ENCODE measurements around the gene MRPL23. TPM values are rescaled to one million over a fixed set of nuclear protein-coding genes. Genes with fewer than 3 reads are reported as not detected.

The MRPL23 gene
- total and polyA plus RNA-seq, 2 donors (not counting 3 experiments of a cell fraction or from before 2014, with no cell fraction given): 72.7 to 222 TPM

- dilution Hi-C loops (cut with MboI; ENCODE audit: extremely low pct_ligation_motif_present, low sequenced_read_pairs): no loop called here
- POLR2A ChIA-PET: no interaction called here
- no TSS peak for BruUV-seq (replicated peaks)
- Histone ChIP-seq H3K4me3 (replicated peaks in 1 of 3; ENCODE audit: insufficient read depth in 1 of 3, low read depth in 1 of 3, low read length in 3 of 3) (no peak overlapping the region), H4K20me1 (replicated peaks; ENCODE audit: control insufficient read depth, extremely low read depth, insufficient read depth, low read length) (no peaks in the 10 kb centered on the region), H3K27ac (ENCODE audit: insufficient read depth, low read depth, low read length) (no peak overlapping the region), H3K9ac (replicated peaks; ENCODE audit: extremely low read depth, insufficient read depth, low read length) (no peak overlapping the region), H3K79me2 (ENCODE audit: control insufficient read depth, insufficient read depth, low read length) (no peaks in the 10 kb centered on the region), H3K4me1 (ENCODE audit: control insufficient read depth, extremely low read depth, insufficient read depth, low read length) (no peaks in the 10 kb centered on the region), H3K36me3 (ENCODE audit: control insufficient read depth in 2 of 2, extremely low read depth in 1 of 2, insufficient read depth in 2 of 2, low read length in 2 of 2) (no peaks in the 10 kb centered on the region), H3K9me3 (replicated peaks; ENCODE audit: control insufficient read depth, insufficient read depth, low read length) (no peaks in the 10 kb centered on the region), H3K4me2 (ENCODE audit: insufficient read depth, low read length) (no peak overlapping the region), H3K9me1 (replicated peaks; ENCODE audit: control insufficient read depth, extremely low read depth, insufficient read depth, low read length) (no peaks in the 10 kb centered on the region), H3K27me3 (ENCODE audit: control insufficient read depth in 2 of 2, insufficient read depth in 2 of 2, low read length in 2 of 2) (no peaks in the 10 kb centered on the region), H2AFZ (ENCODE audit: low read depth, low read length) (no peak overlapping the region)
- intact Hi-C loops (cut with micrococcal nuclease): no loop called here
- CTCF ChIA-PET: interaction anchor here (1.3 to 3.0 kb wide), 5 partner anchors 23 to 301 kb away, joined by 3 to 26 read pairs (median 5); no protein-coding TSS in a partner anchor
- TF ChIP-seq FOS (IDR thresholded peaks at IDR 0.05; ENCODE audit: borderline replicate concordance, insufficient read depth, low read length): no peak
- no peak for TF ChIP-seq POLR2AphosphoS5 (IDR thresholded peaks at IDR 0.05; ENCODE audit: insufficient read depth, low read depth, low read length)
- FAIRE-seq (peak; percentile 78), DNase-seq (ENCODE audit: low read depth, low spot score) (no peak)
Observed at GRCh38 chr11:1953489-1954266, 6.5 kb downstream of the MRPL23 start.

- Histone ChIP-seq H3K4me1 (ENCODE audit: control insufficient read depth, extremely low read depth, insufficient read depth, low read length) (no peaks in the 10 kb centered on the region), H2AFZ (ENCODE audit: low read depth, low read length) (no peak overlapping the region), H3K27ac (ENCODE audit: insufficient read depth, low read depth, low read length) (no peak overlapping the region), H3K4me3 (replicated peaks in 1 of 3; ENCODE audit: insufficient read depth in 1 of 3, low read depth in 1 of 3, low read length in 3 of 3) (no peak overlapping the region), H3K27me3 (ENCODE audit: control insufficient read depth in 2 of 2, insufficient read depth in 2 of 2, low read length in 2 of 2) (no peaks in the 10 kb centered on the region), H3K4me2 (ENCODE audit: insufficient read depth, low read length) (no peak overlapping the region), H3K9ac (replicated peaks; ENCODE audit: extremely low read depth, insufficient read depth, low read length) (no peak overlapping the region), H3K9me1 (replicated peaks; ENCODE audit: control insufficient read depth, extremely low read depth, insufficient read depth, low read length) (no peaks in the 10 kb centered on the region), H3K36me3 (ENCODE audit: control insufficient read depth in 2 of 2, extremely low read depth in 1 of 2, insufficient read depth in 2 of 2, low read length in 2 of 2) (no peaks in the 10 kb centered on the region), H4K20me1 (replicated peaks; ENCODE audit: control insufficient read depth, extremely low read depth, insufficient read depth, low read length) (no peaks in the 10 kb centered on the region), H3K79me2 (ENCODE audit: control insufficient read depth, insufficient read depth, low read length) (no peaks in the 10 kb centered on the region), H3K9me3 (replicated peaks; ENCODE audit: control insufficient read depth, insufficient read depth, low read length) (no peaks in the 10 kb centered on the region)
- intact Hi-C loops (cut with micrococcal nuclease): no loop called here
- dilution Hi-C loops (cut with MboI; ENCODE audit: extremely low pct_ligation_motif_present, low sequenced_read_pairs): no loop called here
- FAIRE-seq (no peak), DNase-seq (ENCODE audit: low read depth, low spot score) (no peak)
- ChIA-PET POLR2A (no interaction called here), CTCF (no interaction called here)
- no TSS peak for BruUV-seq (replicated peaks)
- no peak for TF ChIP-seq FOS (IDR thresholded peaks at IDR 0.05; ENCODE audit: borderline replicate concordance, insufficient read depth, low read length)
Observed at GRCh38 chr11:1958367-1958766, 11.2 kb downstream of the MRPL23 start.
